ENCODE measurements around the gene ATRNL1.
"Not testable (repeated sequence)": the region's sequence is repeated elsewhere in the genome, so short reads cannot be mapped to it uniquely, and the experiment has no call there.

Gene ATRNL1

GRCh38 chr10:115772606-115773005, 679.4 kb downstream of the ATRNL1 start:
- DNase-seq = no peak

GRCh38 chr10:115773832-115774231, 680.7 kb downstream of the ATRNL1 start:
- no peak for DNase-seq

GRCh38 chr10:115774721-115775120, 681.6 kb downstream of the ATRNL1 start:
- no peak for DNase-seq

GRCh38 chr10:115777646-115778045, 684.5 kb downstream of the ATRNL1 start:
- DNase-seq = no peak

- no peak for DNase-seq
Observed at GRCh38 chr10:115790220-115790619, 697.1 kb downstream of the ATRNL1 start.

- DNase-seq = no peak
Observed at GRCh38 chr10:115795964-115796363, 702.8 kb downstream of the ATRNL1 start.

GRCh38 chr10:115801457-115801856, 708.3 kb downstream of the ATRNL1 start:
- DNase-seq = no peak

- DNase-seq = no peak
Observed at GRCh38 chr10:115801992-115802391, 708.8 kb downstream of the ATRNL1 start.

GRCh38 chr10:115802911-115803310, 709.7 kb downstream of the ATRNL1 start:
- no peak for DNase-seq

- no peak for DNase-seq
Observed at GRCh38 chr10:115814542-115814941, 721.4 kb downstream of the ATRNL1 start.

- DNase-seq = no peak
Observed at GRCh38 chr10:115818012-115818411, 724.8 kb downstream of the ATRNL1 start.

- no peak for DNase-seq
Observed at GRCh38 chr10:115826396-115826795, 733.2 kb downstream of the ATRNL1 start.

- no peak for DNase-seq
Observed at GRCh38 chr10:115827231-115828009, 734.3 kb downstream of the ATRNL1 start.

GRCh38 chr10:115828182-115828581, 735.0 kb downstream of the ATRNL1 start:
- DNase-seq = not testable (repeated sequence)

- no peak for DNase-seq
Observed at GRCh38 chr10:115829521-115830205, 736.5 kb downstream of the ATRNL1 start.

- DNase-seq = no peak
Observed at GRCh38 chr10:115830265-115830970, 737.3 kb downstream of the ATRNL1 start.

- no peak for DNase-seq
Observed at GRCh38 chr10:115831016-115831415, 737.9 kb downstream of the ATRNL1 start.

GRCh38 chr10:115833119-115833518, 740.0 kb downstream of the ATRNL1 start:
- no peak for DNase-seq

- DNase-seq = no peak
Observed at GRCh38 chr10:115844591-115844990, 751.4 kb downstream of the ATRNL1 start.

GRCh38 chr10:115845921-115846320, 752.8 kb downstream of the ATRNL1 start:
- no peak for DNase-seq

GRCh38 chr10:115846528-115846927, 753.4 kb downstream of the ATRNL1 start:
- DNase-seq = no peak

- DNase-seq = no peak
Observed at GRCh38 chr10:115849197-115849596, 756.0 kb downstream of the ATRNL1 start.

GRCh38 chr10:115850666-115851065, 757.5 kb downstream of the ATRNL1 start:
- no peak for DNase-seq

GRCh38 chr10:115851695-115852094, 758.5 kb downstream of the ATRNL1 start:
- DNase-seq = no peak
